Uterus (tissue), 4 donors: ENCODE data around the gene TMPRSS11E. TPM values are rescaled to one million over a fixed set of nuclear protein-coding genes. Genes with fewer than 3 reads are reported as not detected.

Experiments
- DNase-seq, 2 donors: peaks; one replicate each; pipeline ENCODE4 v3.0.0-alpha.2; 2019 to 2020
- H3K27ac ChIP-seq, 2 donors: fragments of 200-600 bp; sonication (generic); 1 replicate in 1 of 2; 2 replicates in 1 of 2; pipeline ENCODE4 v1.5.1; 2016 to 2018
- H3K27me3 ChIP-seq, 2 donors: fragments of 200-600 bp; sonication (generic); one replicate each; pipeline ENCODE4 v1.5.1; 2018 to 2019; ENCODE audit warnings: control low read depth in 1 of 2
- H3K36me3 ChIP-seq, 2 donors: fragments of 200-600 bp; sonication (generic); one replicate each; pipeline ENCODE4 v1.5.1; 2019; ENCODE audit warnings: control low read depth in 1 of 2
- H3K4me1 ChIP-seq, 2 donors: fragments of 200-600 bp; sonication (generic); one replicate each; pipeline ENCODE4 v1.5.1; 2018 to 2019; ENCODE audit warnings: control low read depth in 1 of 2
- H3K4me3 ChIP-seq, 2 donors: fragments of 200-600 bp; sonication (generic); 1 replicate in 1 of 2; 2 replicates in 1 of 2; pipeline ENCODE4 v1.5.1; 2018 to 2019; ENCODE audit warnings: mild to moderate bottlenecking in 1 of 2
- H3K9me3 ChIP-seq, 2 donors: fragments of 200-600 bp; sonication (generic); one replicate each; pipeline ENCODE4 v1.5.1; 2019; ENCODE audit warnings: control low read depth in 1 of 2
- POLR2A ChIP-seq, 2 donors: fragments of 450-650 bp; IDR thresholded peaks; one replicate each; pipeline ENCODE4 v1.6.1; 2016; ENCODE audit warnings: antibody characterized with exemption in 2 of 2, mild to moderate bottlenecking in 1 of 2, moderate library complexity in 1 of 2
- intact Hi-C: fragments of 100-400 bp; cut with DNase I; formaldehyde crosslinking; loops from one replicate; pipeline ENCODE4 v1.15.1; 2023; ENCODE audit warnings: low total_unique reads
- total RNA-seq, 4 donors: library from RNA; depleted of rRNA in 3 of 4; stranded (reverse); fragments of >200 nt in 3 of 4; gene quantifications; one replicate each; pipeline versions ENCODE4 v1.1.0 to v1.2.4, GENCODE V29; 2014 to 2023
- TF ChIP-seq, protein P1 (sequence below), 4 experiments: fragments of 200-600 bp in 2 of 4; fragments of 450-650 bp in 2 of 4; sonication (generic) in 2 of 4; IDR thresholded peaks; one replicate each; pipeline ENCODE4 v1.5.1; 2016 to 2019; ENCODE audit warnings: antibody characterized with exemption in 4 of 4, mild to moderate bottlenecking in 2 of 4, moderate library complexity in 1 of 4
- donor health status: DM: yes; HTN: yes; CAD: no.

TMPRSS11E gene
- total RNA-seq, 4 donors from 2014 or later: not detected

DNA sequence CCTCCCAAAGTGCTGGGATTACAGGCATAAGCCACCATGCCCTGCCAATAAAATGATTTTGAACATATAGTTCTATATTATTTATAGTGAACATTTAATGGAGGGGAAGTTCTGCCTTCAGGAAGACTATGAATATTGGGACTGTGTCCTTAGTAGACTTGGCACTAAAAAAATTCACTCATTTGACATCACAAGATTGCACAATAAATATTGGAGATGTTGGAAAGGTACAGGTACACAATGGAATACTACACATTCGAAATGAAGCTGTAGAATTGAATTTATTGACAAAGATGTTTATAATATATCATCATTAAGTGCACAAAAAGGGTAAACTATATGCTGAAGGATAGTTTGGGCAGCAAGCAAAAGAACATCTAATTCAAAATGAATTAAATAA lies 13.0 kb upstream of the TMPRSS11E start:
- intact Hi-C loops: no loop called here
- H3K27me3 ChIP-seq: no peaks in the 10 kb centered on the region

GRCh38 chr4:68434836-68435235 lies 12.4 kb upstream of the TMPRSS11E start:
- H3K27ac ChIP-seq: no peak overlapping the region
- intact Hi-C loops: no loop called here
- no peak overlapping the region for H3K4me3 ChIP-seq
- DNase-seq: no peak
- no peaks in the 10 kb centered on the region for H3K4me1 ChIP-seq
- H3K36me3 ChIP-seq: no peaks in the 10 kb centered on the region
- no peak for TF ChIP-seq POLR2A (IDR thresholded peaks at IDR 0.05)
- TF ChIP-seq, protein P1, sequence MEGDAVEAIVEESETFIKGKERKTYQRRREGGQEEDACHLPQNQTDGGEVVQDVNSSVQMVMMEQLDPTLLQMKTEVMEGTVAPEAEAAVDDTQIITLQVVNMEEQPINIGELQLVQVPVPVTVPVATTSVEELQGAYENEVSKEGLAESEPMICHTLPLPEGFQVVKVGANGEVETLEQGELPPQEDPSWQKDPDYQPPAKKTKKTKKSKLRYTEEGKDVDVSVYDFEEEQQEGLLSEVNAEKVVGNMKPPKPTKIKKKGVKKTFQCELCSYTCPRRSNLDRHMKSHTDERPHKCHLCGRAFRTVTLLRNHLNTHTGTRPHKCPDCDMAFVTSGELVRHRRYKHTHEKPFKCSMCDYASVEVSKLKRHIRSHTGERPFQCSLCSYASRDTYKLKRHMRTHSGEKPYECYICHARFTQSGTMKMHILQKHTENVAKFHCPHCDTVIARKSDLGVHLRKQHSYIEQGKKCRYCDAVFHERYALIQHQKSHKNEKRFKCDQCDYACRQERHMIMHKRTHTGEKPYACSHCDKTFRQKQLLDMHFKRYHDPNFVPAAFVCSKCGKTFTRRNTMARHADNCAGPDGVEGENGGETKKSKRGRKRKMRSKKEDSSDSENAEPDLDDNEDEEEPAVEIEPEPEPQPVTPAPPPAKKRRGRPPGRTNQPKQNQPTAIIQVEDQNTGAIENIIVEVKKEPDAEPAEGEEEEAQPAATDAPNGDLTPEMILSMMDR (IDR thresholded peaks at IDR 0.05): no peak
- H3K9me3 ChIP-seq: no peaks in the 10 kb centered on the region
- H3K27me3 ChIP-seq: no peaks in the 10 kb centered on the region

More for the DNA sequence above, 13.0 kb upstream of the TMPRSS11E start:
- TF ChIP-seq, protein P1 (IDR thresholded peaks at IDR 0.05): no peak
- TF ChIP-seq POLR2A (IDR thresholded peaks at IDR 0.05): no peak
- Histone ChIP-seq H3K36me3 (no peaks in the 10 kb centered on the region), H3K27ac (no peak overlapping the region), H3K4me1 (no peaks in the 10 kb centered on the region), H3K9me3 (no peaks in the 10 kb centered on the region), H3K4me3 (no peak overlapping the region)
- DNase-seq: no peak

- intact Hi-C loops: no loop called here
- Histone ChIP-seq H3K27ac (no peak overlapping the region), H3K4me3 (no peak overlapping the region), H3K36me3 (no peaks in the 10 kb centered on the region), H3K4me1 (no peaks in the 10 kb centered on the region), H3K27me3 (no peaks in the 10 kb centered on the region), H3K9me3 (no peaks in the 10 kb centered on the region)
- no peak for DNase-seq
- no peak for TF ChIP-seq POLR2A (IDR thresholded peaks at IDR 0.05)
- TF ChIP-seq, protein P1 (IDR thresholded peaks at IDR 0.05): no peak
These were observed 2.2 kb upstream of the TMPRSS11E start for GRCh38 chr4:68445111-68445510.

GRCh38 chr4:68451246-68452211 lies 4.3 kb downstream of the TMPRSS11E start:
- no peaks in the 10 kb centered on the region for H3K9me3 ChIP-seq
- DNase-seq: no peak
- intact Hi-C loops: no loop called here
- H3K27me3 ChIP-seq: no peaks in the 10 kb centered on the region
- H3K36me3 ChIP-seq: no peaks in the 10 kb centered on the region
- no peak for TF ChIP-seq POLR2A (IDR thresholded peaks at IDR 0.05)
- TF ChIP-seq, protein P1 (IDR thresholded peaks at IDR 0.05): no peak
- no peak overlapping the region for H3K4me3 ChIP-seq
- no peak overlapping the region for H3K27ac ChIP-seq
- H3K4me1 ChIP-seq: no peaks in the 10 kb centered on the region

DNA sequence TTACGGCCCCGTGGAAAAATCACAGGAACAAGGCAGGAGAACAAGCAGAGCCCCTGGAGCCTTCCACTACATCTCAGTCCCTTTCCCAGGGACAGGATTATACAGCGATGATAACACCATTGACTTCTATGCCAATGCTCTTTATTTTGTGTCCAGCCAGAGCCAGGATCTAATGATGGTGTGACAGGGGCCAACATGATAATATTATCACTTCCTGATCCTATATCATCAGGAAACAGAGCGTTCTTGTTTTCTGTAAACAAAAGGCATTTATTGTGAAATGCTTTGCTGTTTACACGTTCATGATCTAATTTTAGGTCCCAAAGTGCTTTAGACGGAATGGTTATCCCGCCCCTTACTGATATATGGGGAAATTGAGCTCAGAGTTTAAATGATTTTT lies 12.8 kb downstream of the TMPRSS11E start:
- DNase-seq: no peak
- intact Hi-C loops: no loop called here
- H3K27me3 ChIP-seq: no peaks in the 10 kb centered on the region
- H3K4me1 ChIP-seq: no peaks in the 10 kb centered on the region
- H3K9me3 ChIP-seq: no peaks in the 10 kb centered on the region
- TF ChIP-seq POLR2A (IDR thresholded peaks at IDR 0.05): no peak
- H3K36me3 ChIP-seq: no peaks in the 10 kb centered on the region
- no peak overlapping the region for H3K4me3 ChIP-seq
- H3K27ac ChIP-seq: no peak overlapping the region
